ENCODE measurements around the gene USP6NL.

The USP6NL gene

DNA sequence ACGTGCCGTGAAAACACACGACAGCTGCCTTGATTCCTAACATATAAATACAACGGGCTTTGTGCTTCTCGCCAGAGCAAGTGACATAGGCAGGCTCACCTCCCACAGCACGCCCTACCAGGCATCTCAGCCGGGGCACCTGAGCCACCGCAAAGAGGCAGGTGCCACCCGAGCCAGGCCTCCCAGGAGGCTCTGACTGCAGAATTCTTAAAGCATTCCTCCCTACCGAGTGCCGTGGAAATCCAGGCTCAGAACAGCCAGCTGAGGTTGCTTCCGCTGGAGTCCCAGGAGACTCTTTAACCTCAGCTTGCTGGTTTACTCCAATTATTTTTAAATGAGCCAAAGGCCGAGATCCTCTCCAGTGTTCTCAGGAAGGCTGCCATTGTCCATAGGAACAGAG, 206.5 kb downstream of the USP6NL start:
- no peak for DNase-seq

Data from stimulated activated CD4-positive, alpha-beta T cell treated with anti-CD3 and anti-CD28 coated beads, Interleukin-4, amount 100 ng/mL, for 4 hours (primary cell).